ENCODE measurements around the gene LPAR3. TPM values are rescaled to one million over a fixed set of nuclear protein-coding genes. Genes with fewer than 3 reads are reported as not detected.

Gene LPAR3
- total RNA-seq, 1 experiment from 2014 or later: 9.8 TPM

DNA sequence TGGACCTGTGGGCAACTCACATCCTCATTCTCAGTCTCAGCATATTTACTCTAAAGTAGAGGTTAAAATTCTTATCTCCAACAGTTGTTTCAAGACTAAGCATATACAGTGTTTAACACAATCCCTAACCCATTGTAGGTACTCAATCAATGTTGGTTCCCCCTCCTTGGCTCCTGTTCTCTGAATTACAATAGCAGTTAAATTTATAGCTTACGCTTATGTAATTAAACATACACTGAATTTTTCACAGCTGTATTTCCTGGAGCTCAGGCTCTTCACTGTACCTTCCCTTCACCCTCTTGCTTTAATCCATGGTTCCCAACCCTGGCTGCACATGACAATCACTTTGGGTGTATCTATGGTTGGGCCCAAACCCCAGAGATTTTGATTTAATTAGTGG, 89.4 kb downstream of the LPAR3 start:
- no peak overlapping the region for H3K4me3 ChIP-seq (ENCODE audit: low read length)
- CTCF ChIA-PET: no interaction called here
- H3K9me3 ChIP-seq (ENCODE audit: low read length): no peaks in the 10 kb centered on the region
- no peaks in the 10 kb centered on the region for H3F3A ChIP-seq (ENCODE audit: low read length, unreplicated experiment)
- H2AFZ ChIP-seq (ENCODE audit: low read length): no peak overlapping the region
- no peaks in the 10 kb centered on the region for H4K20me1 ChIP-seq (ENCODE audit: low read length)
- no peak for ATAC-seq
- H3K9me2 ChIP-seq (replicated peaks; ENCODE audit: low read length): no peaks in the 10 kb centered on the region
- no peaks in the 10 kb centered on the region for H3K79me2 ChIP-seq (ENCODE audit: low read length)
- no peak overlapping the region for H3K4me2 ChIP-seq (ENCODE audit: low read length)
- H3K4me1 ChIP-seq (ENCODE audit: insufficient read depth, low read length): no peaks in the 10 kb centered on the region
- H3K27me3 ChIP-seq (ENCODE audit: low read length): no peaks in the 10 kb centered on the region
- DNase-seq: no peak
- TF ChIP-seq EZH2 (IDR thresholded peaks at IDR 0.05; ENCODE audit: low read length, unreplicated experiment) (no peak), EZH2phosphoT487 (IDR thresholded peaks at IDR 0.05; ENCODE audit: borderline replicate concordance, low read length) (no peak), CTCF (conservative IDR thresholded peaks at IDR 0.05; ENCODE audit: low read depth, low read length) (no peak)
- no peaks in the 10 kb centered on the region for H3K36me3 ChIP-seq (ENCODE audit: low read depth, low read length)
- no peak overlapping the region for H3K27ac ChIP-seq (ENCODE audit: low read length)
- no TSS peak for BruUV-seq (replicated peaks)
- H3K9ac ChIP-seq (ENCODE audit: low read length): no peak overlapping the region
- POLR2A ChIA-PET (ENCODE audit: unreplicated experiment): no interaction called here
- intact Hi-C loops (cut with micrococcal nuclease): no loop called here

DNA sequence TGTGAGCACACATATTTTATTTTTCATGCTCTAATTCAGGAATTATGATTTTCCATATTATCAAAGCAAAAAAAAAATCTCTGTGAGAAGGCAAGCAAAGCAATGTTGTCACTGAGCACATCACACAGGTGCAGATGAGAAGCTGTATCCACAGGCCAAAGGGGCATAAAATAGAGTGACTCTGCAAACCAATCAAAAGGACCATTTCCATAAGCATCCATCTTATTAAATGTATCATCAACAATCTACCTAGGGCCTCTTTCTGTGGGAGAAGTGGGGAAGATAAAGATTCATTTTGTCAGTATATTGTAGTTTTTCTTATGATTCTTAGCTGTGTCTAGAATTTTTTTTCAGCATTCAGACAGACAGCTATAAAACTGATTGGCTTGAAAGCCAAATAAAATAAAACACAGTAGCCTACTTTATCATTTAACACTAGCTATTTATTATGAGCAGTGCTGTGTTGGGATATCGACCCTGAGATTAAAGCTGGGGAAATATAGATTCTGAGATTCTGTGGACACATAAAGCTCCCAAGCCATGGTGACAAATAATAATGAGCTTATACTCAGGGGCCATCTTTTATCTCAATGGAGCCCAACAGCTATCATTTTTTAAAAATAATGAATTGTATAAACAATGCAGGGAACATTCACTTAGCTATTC, 90.3 kb downstream of the LPAR3 start:
- no peak overlapping the region for H3K9ac ChIP-seq (ENCODE audit: low read length)
- H3K9me3 ChIP-seq (ENCODE audit: low read length): no peaks in the 10 kb centered on the region
- no peak overlapping the region for H2AFZ ChIP-seq (ENCODE audit: low read length)
- H4K20me1 ChIP-seq (ENCODE audit: low read length): no peaks in the 10 kb centered on the region
- H3K4me2 ChIP-seq (ENCODE audit: low read length): no peak overlapping the region
- no peaks in the 10 kb centered on the region for H3K4me1 ChIP-seq (ENCODE audit: insufficient read depth, low read length)
- DNase-seq (no peak), ATAC-seq (no peak)
- CTCF ChIA-PET: no interaction called here
- no peaks in the 10 kb centered on the region for H3F3A ChIP-seq (ENCODE audit: low read length, unreplicated experiment)
- H3K9me2 ChIP-seq (replicated peaks; ENCODE audit: low read length): no peaks in the 10 kb centered on the region
- POLR2A ChIA-PET (ENCODE audit: unreplicated experiment): no interaction called here
- H3K27ac ChIP-seq (ENCODE audit: low read length): no peak overlapping the region
- TF ChIP-seq EZH2 (IDR thresholded peaks at IDR 0.05; ENCODE audit: low read length, unreplicated experiment) (no peak), CTCF (conservative IDR thresholded peaks at IDR 0.05; ENCODE audit: low read depth, low read length) (no peak), EZH2phosphoT487 (IDR thresholded peaks at IDR 0.05; ENCODE audit: borderline replicate concordance, low read length) (no peak)
- no TSS peak for BruUV-seq (replicated peaks)
- H3K27me3 ChIP-seq (ENCODE audit: low read length): no peaks in the 10 kb centered on the region
- intact Hi-C loops (cut with micrococcal nuclease): no loop called here
- H3K36me3 ChIP-seq (ENCODE audit: low read depth, low read length): no peaks in the 10 kb centered on the region
- H3K79me2 ChIP-seq (ENCODE audit: low read length): no peaks in the 10 kb centered on the region
- no peak overlapping the region for H3K4me3 ChIP-seq (ENCODE audit: low read length)

Data from PC-3 (cell line).